ENCODE measurements around the gene LRR1. TPM values are rescaled to one million over a fixed set of nuclear protein-coding genes. Genes with fewer than 3 reads are reported as not detected.
"Not testable (repeated sequence)": the region's sequence is repeated elsewhere in the genome, so short reads cannot be mapped to it uniquely, and the experiment has no call there.

LRR1 gene
- total RNA-seq, 1 donor from 2014 or later = 3.7 TPM

DNA sequence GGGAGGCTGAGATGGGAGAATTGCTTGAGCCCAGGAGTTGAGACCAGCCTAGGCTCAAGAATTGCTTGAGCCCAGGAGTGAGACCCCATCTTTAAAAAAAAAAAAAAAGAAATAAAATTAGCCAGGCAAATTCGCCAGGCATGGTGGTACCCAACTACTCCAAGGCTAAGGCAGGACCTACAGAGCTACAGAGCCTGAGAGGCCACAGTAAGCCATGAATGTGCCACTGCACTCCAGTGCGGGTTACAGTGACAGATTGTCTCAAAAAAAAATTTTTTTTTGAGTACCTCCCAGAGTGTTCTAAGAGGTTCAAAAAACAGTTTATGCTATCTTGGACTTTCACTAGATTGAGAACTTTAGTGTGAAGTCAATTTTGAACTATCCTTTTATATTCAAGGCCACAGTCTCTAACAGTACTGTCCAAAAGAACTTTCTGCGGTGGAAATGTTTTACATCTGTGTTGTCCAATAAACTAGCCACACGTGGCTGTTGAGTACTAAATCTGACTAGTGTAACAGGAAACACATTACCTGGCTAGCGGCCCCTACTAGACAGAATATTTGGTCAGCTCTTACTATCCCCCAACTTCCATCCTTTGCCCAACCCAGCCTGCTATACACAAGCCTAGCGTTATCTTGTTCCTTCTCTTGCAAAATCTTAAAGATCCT is 19.2 kb downstream of the LRR1 start:
- H3K9me3 ChIP-seq = no peaks in the 10 kb centered on the region
- DNase-seq (ENCODE audit: extremely low spot score in 2 of 2) = no peak
- H3K27me3 ChIP-seq = no peaks in the 10 kb centered on the region
- H3K27ac ChIP-seq = no peak overlapping the region
- intact Hi-C loops (cut with DNase I) = no loop called here
- H3K4me3 ChIP-seq = no peak overlapping the region
- peaks cover 33% of the 10 kb centered on the region for H3K4me1 ChIP-seq
- no peak for TF ChIP-seq POLR2AphosphoS5 (IDR thresholded peaks at IDR 0.05; ENCODE audit: insufficient read depth in 1 of 2, low read depth in 1 of 2)
- TF ChIP-seq, protein P1, sequence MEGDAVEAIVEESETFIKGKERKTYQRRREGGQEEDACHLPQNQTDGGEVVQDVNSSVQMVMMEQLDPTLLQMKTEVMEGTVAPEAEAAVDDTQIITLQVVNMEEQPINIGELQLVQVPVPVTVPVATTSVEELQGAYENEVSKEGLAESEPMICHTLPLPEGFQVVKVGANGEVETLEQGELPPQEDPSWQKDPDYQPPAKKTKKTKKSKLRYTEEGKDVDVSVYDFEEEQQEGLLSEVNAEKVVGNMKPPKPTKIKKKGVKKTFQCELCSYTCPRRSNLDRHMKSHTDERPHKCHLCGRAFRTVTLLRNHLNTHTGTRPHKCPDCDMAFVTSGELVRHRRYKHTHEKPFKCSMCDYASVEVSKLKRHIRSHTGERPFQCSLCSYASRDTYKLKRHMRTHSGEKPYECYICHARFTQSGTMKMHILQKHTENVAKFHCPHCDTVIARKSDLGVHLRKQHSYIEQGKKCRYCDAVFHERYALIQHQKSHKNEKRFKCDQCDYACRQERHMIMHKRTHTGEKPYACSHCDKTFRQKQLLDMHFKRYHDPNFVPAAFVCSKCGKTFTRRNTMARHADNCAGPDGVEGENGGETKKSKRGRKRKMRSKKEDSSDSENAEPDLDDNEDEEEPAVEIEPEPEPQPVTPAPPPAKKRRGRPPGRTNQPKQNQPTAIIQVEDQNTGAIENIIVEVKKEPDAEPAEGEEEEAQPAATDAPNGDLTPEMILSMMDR (IDR thresholded peaks at IDR 0.05) = no peak
- TF ChIP-seq POLR2A (IDR thresholded peaks at IDR 0.05) = no peak
- H3K36me3 ChIP-seq = peaks cover 0 to 20% of the 10 kb centered on the region in 2 donors

DNA sequence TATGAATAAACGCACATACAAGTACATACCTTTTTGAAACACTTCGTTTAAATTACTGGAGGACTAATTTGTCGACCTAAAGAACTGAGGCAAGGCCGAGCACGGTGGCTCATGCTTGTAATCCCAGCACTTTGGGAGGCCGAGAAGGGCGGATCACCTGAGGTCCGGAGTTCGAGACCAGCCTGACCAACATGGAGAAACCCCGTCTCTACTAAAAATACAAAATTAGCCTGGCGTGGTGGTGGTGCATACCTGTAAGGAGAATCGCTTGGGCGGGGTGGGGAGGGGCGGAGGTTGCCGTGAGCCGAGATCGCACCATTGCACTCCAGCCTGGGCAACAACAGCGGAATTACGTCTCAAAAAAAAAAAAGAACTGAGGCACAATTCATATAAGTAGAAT is 20.5 kb downstream of the LRR1 start:
- H3K27me3 ChIP-seq; DNase-seq (ENCODE audit: extremely low spot score in 2 of 2); intact Hi-C loops (cut with DNase I); H3K9me3 ChIP-seq: not testable (repeated sequence)
- peak overlapping the region; percentile 94 for H3K27ac ChIP-seq
- peaks cover 0 to 20% of the 10 kb centered on the region in 2 donors for H3K36me3 ChIP-seq
- peaks cover 46% of the 10 kb centered on the region for H3K4me1 ChIP-seq
- H3K4me3 ChIP-seq = peak overlapping the region; percentile 64 to 97

DNA sequence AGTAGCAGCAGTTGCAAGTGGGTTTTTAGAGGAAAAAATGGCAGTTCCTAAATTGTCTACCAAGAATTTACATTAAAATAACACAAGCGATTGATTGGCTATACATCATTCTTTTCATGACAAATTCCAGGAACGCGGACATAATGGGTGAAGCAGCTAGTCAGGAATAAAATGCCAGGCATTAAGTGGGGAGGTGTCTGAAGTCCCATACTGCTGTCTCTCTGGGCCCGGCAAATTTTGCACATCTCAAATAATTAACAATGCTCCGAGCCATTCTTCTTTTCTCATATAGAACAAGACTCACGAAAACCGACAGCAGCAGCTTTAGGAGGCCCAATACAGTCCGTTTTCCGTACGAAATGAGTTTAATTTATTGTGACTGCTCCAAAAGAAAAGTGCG is 21.0 kb downstream of the LRR1 start:
- H3K36me3 ChIP-seq = peaks cover 0 to 20% of the 10 kb centered on the region in 2 donors
- no peak for DNase-seq (ENCODE audit: extremely low spot score in 2 of 2)
- intact Hi-C loops (cut with DNase I) = no loop called here
- H3K9me3 ChIP-seq = no peaks in the 10 kb centered on the region
- TF ChIP-seq POLR2AphosphoS5 (IDR thresholded peaks at IDR 0.05; ENCODE audit: insufficient read depth in 1 of 2, low read depth in 1 of 2) (no peak), POLR2A (IDR thresholded peaks at IDR 0.05) (no peak)
- TF ChIP-seq, protein P1 (IDR thresholded peaks at IDR 0.05) = no peak
- no peaks in the 10 kb centered on the region for H3K27me3 ChIP-seq
- H3K27ac ChIP-seq = peak overlapping the region; percentile 94
- peak overlapping the region; percentile 64 to 97 for H3K4me3 ChIP-seq
- peaks cover 47% of the 10 kb centered on the region for H3K4me1 ChIP-seq

DNA sequence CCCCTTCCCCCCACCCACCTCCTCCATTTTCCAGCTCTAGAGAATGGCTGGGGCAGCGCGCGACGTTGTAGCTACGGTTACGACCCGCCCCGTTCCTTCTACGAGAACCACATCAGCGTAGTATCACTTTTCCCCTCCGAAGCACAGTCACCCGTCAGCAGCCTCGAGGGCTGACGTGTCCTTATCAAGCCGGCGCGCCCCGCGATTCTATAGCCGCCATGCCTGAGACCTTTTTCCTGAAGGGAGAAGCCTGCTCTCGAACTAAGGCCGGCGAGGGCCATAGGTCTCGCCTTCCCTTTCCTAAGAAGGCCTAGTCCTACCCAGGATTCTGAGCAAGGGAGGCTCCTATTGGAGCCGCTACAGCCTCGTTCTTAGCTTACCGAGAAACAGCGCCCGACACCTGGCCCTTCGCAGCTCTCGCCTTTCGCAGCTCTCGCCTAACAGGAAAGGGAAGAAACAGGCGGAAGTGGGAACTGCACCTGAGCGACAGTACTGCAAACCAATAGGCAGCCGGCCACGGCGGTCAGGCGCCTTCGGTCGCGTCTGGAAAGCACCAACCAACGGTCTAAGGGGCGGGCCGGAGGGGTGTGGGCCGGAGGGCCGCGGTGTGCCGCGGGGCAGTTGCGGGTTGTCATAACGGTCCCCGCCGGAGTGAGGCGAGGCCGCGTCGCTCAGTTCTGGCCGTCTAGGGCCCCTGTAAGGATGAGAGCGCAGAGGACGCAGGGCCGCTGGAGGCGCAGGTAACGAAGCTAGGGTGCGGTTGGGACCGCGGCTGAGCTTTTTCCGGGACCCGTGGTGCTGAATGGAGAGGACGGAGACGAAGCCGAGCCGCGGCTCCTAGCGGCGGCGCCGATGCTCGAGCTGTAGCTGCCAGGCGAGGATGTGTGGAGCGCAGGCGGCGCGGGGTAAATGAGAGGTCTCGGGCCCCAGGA is 21.7 kb downstream of the LRR1 start, which contains the start of the genes MGAT2 and RPL36AL:
Gene MGAT2 (plus strand): TSS at position 618 of the 932 bp plus-strand sequence. CDS start 470 bp downstream, outside the sequence.
Gene RPL36AL (minus strand): TSS at position 445 of the 932 bp plus-strand sequence. CDS start 1,522 bp downstream, outside the sequence.
- Histone ChIP-seq H3K27me3 (no peaks in the 10 kb centered on the region), H3K27ac (peak within 1 kb of the TSS; percentile 94), H3K36me3 (peaks cover 0 to 20% of the 10 kb centered on the region in 2 donors), H3K9me3 (no peaks in the 10 kb centered on the region), H3K4me1 (peaks cover 47% of the 10 kb centered on the region), H3K4me3 (peak within 1 kb of the TSS; percentile 64 to 97)
- peak in 1 of 2 donors; percentile 99 for DNase-seq (ENCODE audit: extremely low spot score in 2 of 2)
- peak; percentile 48 to 85 for TF ChIP-seq POLR2A (IDR thresholded peaks at IDR 0.05)
- TF ChIP-seq, protein P1 (IDR thresholded peaks at IDR 0.05) = peak in 1 of 3 experiments; percentile 34
- peak; percentile 91 to 100 for TF ChIP-seq POLR2AphosphoS5 (IDR thresholded peaks at IDR 0.05; ENCODE audit: insufficient read depth in 1 of 2, low read depth in 1 of 2)
- intact Hi-C loops (cut with DNase I) = no loop called here

GRCh38 chr14:49621114-49621881 is 22.6 kb downstream of the LRR1 start:
- intact Hi-C loops (cut with DNase I) = no loop called here
- no peak for TF ChIP-seq POLR2A (IDR thresholded peaks at IDR 0.05)
- TF ChIP-seq POLR2AphosphoS5 (IDR thresholded peaks at IDR 0.05; ENCODE audit: insufficient read depth in 1 of 2, low read depth in 1 of 2) = no peak
- TF ChIP-seq, protein P1 (IDR thresholded peaks at IDR 0.05) = no peak
- no peaks in the 10 kb centered on the region for H3K27me3 ChIP-seq
- H3K4me1 ChIP-seq = peaks cover 47% of the 10 kb centered on the region
- peak overlapping the region; percentile 94 for H3K27ac ChIP-seq
- DNase-seq (ENCODE audit: extremely low spot score in 2 of 2) = no peak
- H3K4me3 ChIP-seq = peak overlapping the region; percentile 64 to 97
- peaks cover 0 to 20% of the 10 kb centered on the region in 2 donors for H3K36me3 ChIP-seq
- H3K9me3 ChIP-seq = no peaks in the 10 kb centered on the region

Data from vagina (tissue), 2 donors.